ENCODE results near the gene MAPK11. TPM values are rescaled to one million over a fixed set of nuclear protein-coding genes. Genes with fewer than 3 reads are reported as not detected.

Gene MAPK11
- total and polyA plus RNA-seq, 2 donors from 2014 or later, result 11.4 to 18.3 TPM

GRCh38 chr22:50260801-50261614, 9.2 kb downstream of the MAPK11 start:
- H3K36me3 ChIP-seq (ENCODE audit: control insufficient read depth in 2 of 3, insufficient read depth in 3 of 3, low read length in 3 of 3), result no peaks in the 10 kb centered on the region
- H3K4me1 ChIP-seq (ENCODE audit: control insufficient read depth in 2 of 3, insufficient read depth in 2 of 3, low read depth in 1 of 3, low read length in 3 of 3), result peaks cover 0 to 9% (median 6%) of the 10 kb centered on the region in 3 donors
- FAIRE-seq (no peak), DNase-seq (peak in 4 of 5 donors; percentile 44 to 75 (median 60))
- peak overlapping the region; percentile 7 to 39 (median 17) for H3K4me3 ChIP-seq (ENCODE audit: low read length in 3 of 3)
- H3K27ac ChIP-seq (ENCODE audit: low read depth in 2 of 2, low read length in 2 of 2), result no peak overlapping the region
- no peaks in the 10 kb centered on the region for H3K9me3 ChIP-seq (ENCODE audit: control insufficient read depth in 2 of 3, insufficient read depth in 1 of 3, low read length in 3 of 3)
- intact Hi-C loops (cut with DNase I), result loop anchor here (5.0 kb wide), 1 partner anchor 76 kb away; no protein-coding TSS in a partner anchor
- no peak for TF ChIP-seq CTCF (IDR thresholded peaks at IDR 0.05; ENCODE audit: borderline replicate concordance, extremely low read depth, insufficient read depth)
- H3K27me3 ChIP-seq (ENCODE audit: control insufficient read depth, insufficient read depth, low read length), result no peaks in the 10 kb centered on the region
- no peak overlapping the region for H3K9ac ChIP-seq (ENCODE audit: low read length in 3 of 3)

GRCh38 chr22:50260434-50260800, 9.8 kb downstream of the MAPK11 start:
- Histone ChIP-seq H3K27ac (ENCODE audit: low read depth in 2 of 2, low read length in 2 of 2) (no peak overlapping the region), H3K9me3 (ENCODE audit: control insufficient read depth in 2 of 3, insufficient read depth in 1 of 3, low read length in 3 of 3) (no peaks in the 10 kb centered on the region), H3K27me3 (ENCODE audit: control insufficient read depth, insufficient read depth, low read length) (no peaks in the 10 kb centered on the region), H3K9ac (ENCODE audit: low read length in 3 of 3) (no peak overlapping the region), H3K4me1 (ENCODE audit: control insufficient read depth in 2 of 3, insufficient read depth in 2 of 3, low read depth in 1 of 3, low read length in 3 of 3) (peaks cover 0 to 9% (median 6%) of the 10 kb centered on the region in 3 donors), H3K36me3 (ENCODE audit: control insufficient read depth in 2 of 3, insufficient read depth in 3 of 3, low read length in 3 of 3) (no peaks in the 10 kb centered on the region), H3K4me3 (ENCODE audit: low read length in 3 of 3) (peak overlapping the region in 1 of 3 donors; percentile 39)
- no peak for DNase-seq
- TF ChIP-seq CTCF (IDR thresholded peaks at IDR 0.05; ENCODE audit: borderline replicate concordance, extremely low read depth, insufficient read depth), result no peak
- no peak for FAIRE-seq
- intact Hi-C loops (cut with DNase I), result loop anchor here (5.0 kb wide), 1 partner anchor 77 kb away; no protein-coding TSS in a partner anchor

- H3K36me3 ChIP-seq (ENCODE audit: control insufficient read depth in 2 of 3, insufficient read depth in 3 of 3, low read length in 3 of 3), result no peaks in the 10 kb centered on the region
- no peaks in the 10 kb centered on the region for H3K9me3 ChIP-seq (ENCODE audit: control insufficient read depth in 2 of 3, insufficient read depth in 1 of 3, low read length in 3 of 3)
- H3K27me3 ChIP-seq (ENCODE audit: control insufficient read depth, insufficient read depth, low read length), result no peaks in the 10 kb centered on the region
- peaks cover 0 to 9% (median 6%) of the 10 kb centered on the region in 3 donors for H3K4me1 ChIP-seq (ENCODE audit: control insufficient read depth in 2 of 3, insufficient read depth in 2 of 3, low read depth in 1 of 3, low read length in 3 of 3)
- no peak overlapping the region for H3K27ac ChIP-seq (ENCODE audit: low read depth in 2 of 2, low read length in 2 of 2)
- no peak for TF ChIP-seq CTCF (IDR thresholded peaks at IDR 0.05; ENCODE audit: borderline replicate concordance, extremely low read depth, insufficient read depth)
- FAIRE-seq (no peak), DNase-seq (no peak)
- H3K4me3 ChIP-seq (ENCODE audit: low read length in 3 of 3), result no peak overlapping the region
- H3K9ac ChIP-seq (ENCODE audit: low read length in 3 of 3), result no peak overlapping the region
- intact Hi-C loops (cut with DNase I), result no loop called here
Measured at GRCh38 chr22:50259302-50259701, 10.9 kb downstream of the MAPK11 start.

Data from kidney (tissue), 14 donors.